NCI-H2196 treated with DMSO at 0.1 percent for 48 hours (cell line): Measurements from ENCODE around the gene SAMD4B.

ENCODE experiments used
- DNase-seq: peaks from one replicate; lab custom pipeline; 2025; ENCODE audit not compliant: unreplicated experiment; lab: John Stamatoyannopoulos, UW

SAMD4B gene

DNA sequence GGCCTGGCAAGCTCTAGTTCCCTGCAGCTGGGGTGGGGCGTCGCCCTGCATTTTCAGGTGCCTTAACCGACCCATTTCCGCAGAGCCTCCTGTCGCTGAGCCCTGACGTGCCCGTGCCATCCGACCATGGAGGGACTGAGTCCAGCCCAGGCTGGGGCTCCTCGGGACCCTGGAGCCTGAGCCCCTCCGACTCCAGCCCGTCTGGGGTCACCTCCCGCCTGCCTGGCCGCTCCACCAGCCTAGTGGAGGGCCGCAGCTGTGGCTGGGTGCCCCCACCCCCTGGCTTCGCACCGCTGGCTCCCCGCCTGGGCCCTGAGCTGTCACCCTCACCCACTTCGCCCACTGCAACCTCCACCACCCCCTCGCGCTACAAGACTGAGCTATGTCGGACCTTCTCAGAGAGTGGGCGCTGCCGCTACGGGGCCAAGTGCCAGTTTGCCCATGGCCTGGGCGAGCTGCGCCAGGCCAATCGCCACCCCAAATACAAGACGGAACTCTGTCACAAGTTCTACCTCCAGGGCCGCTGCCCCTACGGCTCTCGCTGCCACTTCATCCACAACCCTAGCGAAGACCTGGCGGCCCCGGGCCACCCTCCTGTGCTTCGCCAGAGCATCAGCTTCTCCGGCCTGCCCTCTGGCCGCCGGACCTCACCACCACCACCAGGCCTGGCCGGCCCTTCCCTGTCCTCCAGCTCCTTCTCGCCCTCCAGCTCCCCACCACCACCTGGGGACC, 65.6 kb downstream of the SAMD4B start:
- DNase-seq = no peak

DNA sequence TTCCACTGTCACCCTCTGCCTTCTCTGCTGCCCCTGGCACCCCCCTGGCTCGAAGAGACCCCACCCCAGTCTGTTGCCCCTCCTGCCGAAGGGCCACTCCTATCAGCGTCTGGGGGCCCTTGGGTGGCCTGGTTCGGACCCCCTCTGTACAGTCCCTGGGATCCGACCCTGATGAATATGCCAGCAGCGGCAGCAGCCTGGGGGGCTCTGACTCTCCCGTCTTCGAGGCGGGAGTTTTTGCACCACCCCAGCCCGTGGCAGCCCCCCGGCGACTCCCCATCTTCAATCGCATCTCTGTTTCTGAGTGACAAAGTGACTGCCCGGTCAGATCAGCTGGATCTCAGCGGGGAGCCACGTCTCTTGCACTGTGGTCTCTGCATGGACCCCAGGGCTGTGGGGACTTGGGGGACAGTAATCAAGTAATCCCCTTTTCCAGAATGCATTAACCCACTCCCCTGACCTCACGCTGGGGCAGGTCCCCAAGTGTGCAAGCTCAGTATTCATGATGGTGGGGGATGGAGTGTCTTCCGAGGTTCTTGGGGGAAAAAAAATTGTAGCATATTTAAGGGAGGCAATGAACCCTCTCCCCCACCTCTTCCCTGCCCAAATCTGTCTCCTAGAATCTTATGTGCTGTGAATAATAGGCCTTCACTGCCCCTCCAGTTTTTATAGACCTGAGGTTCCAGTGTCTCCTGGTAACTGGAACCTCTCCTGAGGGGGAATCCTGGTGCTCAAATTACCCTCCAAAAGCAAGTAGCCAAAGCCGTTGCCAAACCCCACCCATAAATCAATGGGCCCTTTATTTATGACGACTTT, 66.4 kb downstream of the SAMD4B start:
- DNase-seq = peak; percentile 26

DNA sequence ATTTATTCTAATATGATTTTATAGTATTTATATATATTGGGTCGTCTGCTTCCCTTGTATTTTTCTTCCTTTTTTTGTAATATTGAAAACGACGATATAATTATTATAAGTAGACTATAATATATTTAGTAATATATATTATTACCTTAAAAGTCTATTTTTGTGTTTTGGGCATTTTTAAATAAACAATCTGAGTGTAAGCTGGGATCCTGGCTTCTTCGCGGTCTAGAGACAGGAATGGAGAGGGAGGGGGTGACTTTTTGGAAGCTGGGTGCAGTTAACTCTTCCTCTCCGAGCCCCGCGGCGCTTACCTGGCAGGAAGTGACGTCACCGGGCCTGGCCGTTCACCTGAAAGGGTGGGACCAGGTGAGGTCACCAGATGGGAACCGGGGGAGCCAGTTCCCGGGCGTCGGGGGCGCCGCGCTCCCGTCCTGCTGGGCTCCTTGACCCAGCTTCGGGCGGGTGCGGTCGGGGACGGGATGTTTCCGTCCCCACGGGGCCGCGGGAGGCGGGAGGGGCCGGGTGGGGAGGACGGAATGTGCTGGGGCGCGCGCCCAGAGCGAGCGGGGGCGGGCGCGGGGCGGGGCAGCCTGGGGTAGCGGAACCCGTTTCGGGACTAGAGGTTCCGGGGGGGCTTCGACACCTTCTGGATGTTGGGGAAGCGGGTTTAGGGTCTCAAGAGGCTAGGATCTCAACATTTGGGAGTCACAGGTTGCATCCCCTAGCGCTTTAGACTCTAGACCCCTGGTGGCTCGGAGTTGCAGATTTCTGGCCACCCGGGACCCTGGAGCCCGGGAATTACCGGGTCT, 67.2 kb downstream of the SAMD4B start:
- peak; percentile 86 for DNase-seq

DNA sequence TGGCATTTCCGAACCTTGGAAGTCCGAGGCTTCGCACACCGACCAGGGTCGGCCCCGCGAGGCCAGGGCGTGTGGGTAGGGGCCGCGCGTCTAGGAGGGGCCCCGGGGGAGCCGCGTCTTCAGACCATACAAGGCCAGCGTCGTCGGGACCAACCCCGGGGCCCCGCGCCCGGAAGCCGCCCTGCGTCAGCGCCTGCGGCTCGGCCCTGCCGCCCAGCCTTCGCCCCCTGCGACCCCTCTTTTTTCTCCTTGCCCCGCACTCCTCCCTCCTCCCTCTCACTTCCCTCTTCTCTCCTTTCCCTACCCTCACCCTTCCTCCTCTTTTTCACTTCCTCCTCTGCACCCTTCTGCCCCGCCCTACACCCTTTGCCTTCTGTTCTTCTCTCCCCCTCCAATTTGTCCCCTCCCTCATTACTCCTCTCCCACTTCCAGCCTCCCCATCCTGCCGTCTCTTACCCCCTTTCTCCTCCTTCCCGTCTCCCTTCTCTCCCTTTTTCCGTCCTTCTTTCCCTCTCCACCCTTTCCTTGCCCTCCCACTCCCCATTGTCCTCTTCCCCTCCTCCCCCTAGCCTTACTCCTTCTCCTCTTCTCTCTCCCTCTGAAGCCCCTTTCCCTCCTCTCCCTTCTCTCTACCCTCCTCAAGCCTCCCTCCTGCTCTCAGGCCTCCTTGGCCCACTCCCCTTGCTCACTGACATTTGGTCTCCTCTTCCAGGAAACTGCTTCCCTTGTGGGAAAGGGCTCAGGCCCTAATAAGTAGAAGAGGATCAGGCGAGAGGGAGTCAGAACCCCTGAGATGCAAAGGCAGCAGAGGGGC, 68.0 kb downstream of the SAMD4B start:
- DNase-seq = no peak

DNA sequence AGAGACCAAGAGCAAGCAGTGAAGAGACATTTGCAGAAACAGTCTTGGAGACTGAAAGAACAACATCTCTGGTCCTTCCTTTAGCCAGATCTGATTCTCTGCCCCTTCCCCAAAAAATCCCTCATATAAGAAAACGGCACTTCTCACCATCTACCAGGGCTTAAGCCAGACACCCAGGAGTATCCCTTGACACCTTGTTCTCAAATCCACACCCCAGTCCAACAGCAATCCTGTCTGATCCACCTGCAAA, 68.5 kb downstream of the SAMD4B start:
- DNase-seq = no peak

DNA sequence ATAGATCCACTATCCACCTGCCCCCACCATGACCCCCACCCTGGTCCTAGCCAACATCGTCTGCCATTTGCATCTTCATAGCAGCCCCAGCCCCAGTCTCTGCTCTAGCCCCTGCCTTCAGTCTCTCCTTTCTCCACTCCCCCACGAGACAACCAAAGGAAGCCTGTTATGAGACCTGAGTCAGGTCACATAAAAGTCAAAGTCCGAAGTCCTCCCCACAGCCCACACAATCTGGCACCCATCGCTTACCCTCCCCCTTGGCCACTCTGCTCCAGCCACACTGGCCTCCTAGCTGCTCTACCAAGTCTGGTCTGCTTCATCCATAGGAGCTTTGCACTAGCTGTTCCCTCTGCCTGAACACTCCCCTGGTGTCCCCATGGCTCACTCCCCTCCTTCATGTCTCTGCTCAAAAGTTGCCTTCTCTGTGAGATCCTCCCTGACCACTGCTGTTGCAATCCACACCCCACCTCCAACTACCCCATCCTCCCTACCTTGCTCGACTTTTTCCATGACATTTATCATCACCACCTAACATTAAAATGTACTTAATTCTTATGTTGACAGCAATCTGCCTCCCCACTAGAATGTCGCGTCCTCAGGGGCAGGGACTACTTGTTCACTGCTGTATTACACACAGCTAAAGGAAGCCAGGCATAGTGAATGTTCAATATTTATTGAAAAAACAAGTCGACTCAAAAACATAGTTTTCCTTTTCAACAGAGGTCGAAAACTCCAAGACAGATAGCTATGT, 69.0 kb downstream of the SAMD4B start:
- DNase-seq = no peak

DNA sequence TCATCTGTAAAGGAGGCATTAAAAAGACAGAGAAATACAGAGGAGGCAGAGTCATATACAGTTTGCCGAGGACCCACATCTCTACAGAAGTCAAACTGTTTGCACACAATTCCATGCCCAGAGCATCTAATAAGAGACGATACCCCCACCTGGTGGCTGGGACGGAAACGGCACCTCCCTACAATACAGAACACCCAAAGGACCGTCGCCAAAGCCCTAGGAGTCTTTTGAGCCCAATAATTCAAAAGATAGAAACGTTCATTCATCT, 69.5 kb downstream of the SAMD4B start:
- peak; percentile 89 for DNase-seq

DNA sequence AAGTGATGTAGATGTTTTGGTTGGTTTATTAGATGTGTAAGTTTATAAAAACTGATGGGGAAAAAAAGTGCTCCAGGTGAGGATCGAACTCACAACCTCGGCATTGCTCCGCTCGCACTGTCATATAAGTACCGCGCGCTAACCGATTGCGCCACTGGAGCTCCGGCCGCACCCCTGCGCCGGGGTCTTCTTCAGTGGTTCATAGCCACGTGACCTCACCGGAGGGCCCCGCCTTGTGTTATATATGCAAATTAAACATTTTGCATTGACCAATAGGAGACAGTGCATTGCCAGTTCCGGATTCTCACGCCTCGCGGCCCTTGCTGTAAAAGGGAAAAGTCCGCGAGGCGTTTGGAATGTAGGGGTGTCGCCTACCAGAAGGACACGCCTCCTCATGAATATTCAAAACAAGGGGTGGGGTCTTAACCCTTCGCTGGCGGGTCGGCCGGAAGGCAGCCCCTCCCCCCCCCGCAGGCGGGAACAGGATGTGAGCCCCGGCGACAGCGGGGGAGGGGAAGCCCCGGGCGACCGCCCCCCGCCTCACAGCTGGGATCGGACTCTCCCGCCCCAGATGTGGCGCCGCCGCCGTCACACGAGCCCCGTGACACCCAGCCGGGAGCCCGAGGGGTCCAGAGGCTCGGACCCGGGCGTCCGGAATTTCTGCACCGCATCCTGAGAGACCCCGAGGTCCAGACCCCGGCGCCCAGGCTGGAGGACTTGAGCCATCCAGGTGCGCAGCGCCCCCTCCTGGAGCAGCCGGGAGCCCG, 70.1 kb downstream of the SAMD4B start, which contains the start of gene PLEKHG2:
PLEKHG2 (plus strand) TSS at position 570 of the 767 bp plus-strand sequence. CDS start 1,418 bp downstream, outside the sequence.
- DNase-seq = peak; percentile 97

DNA sequence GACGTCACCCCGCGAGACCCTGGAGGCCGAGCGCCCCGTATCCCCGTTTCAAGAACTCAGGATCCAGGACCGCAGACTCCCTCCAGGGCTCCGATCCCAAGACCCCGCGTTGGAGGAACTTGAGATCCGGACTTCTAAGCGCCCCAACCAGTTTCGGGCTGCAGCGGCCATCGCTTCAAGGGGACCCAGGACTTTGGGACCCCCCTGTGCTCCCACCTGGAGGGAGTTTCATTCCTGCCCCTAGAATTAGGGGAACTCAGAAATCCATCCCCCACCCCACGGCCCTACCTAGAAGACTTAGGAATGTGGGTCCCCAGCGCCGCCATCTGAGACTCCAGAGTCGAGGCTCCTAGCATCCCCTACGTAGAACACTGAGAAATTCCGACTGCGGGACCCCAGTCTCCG, 70.6 kb downstream of the SAMD4B start:
- no peak for DNase-seq

DNA sequence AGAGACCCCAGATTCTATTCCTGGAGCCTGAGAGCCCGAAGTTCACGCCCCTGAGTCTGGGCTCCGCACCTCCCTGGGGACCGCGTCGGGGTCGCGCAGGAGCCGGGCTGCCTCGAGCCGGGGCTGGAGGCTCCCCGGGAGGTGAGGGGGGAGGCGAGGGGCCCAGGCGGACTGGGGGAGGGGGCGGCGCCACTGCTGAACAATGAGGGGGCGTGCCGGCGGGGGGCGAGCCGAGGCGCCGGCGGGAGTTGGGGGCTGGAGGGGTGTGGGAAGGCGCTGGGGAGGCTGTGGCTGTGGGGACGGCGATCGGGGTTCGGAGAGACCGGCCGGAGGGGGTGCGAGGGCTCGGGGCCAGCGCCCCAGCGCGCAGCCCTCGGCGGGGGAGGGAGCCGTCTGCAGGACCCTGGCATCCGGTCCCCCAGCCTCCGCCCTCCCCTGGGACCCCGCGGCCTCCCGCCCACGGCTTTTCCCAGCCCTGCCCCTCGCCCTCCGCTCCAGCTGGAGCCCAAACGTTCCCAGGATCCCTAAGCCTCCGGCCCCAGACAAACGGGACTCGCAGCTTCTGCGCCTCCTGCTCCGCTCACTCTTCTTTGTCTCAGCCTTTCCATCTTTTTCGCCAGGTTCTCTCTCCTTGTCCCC, 71.2 kb downstream of the SAMD4B start:
- DNase-seq = no peak

DNA sequence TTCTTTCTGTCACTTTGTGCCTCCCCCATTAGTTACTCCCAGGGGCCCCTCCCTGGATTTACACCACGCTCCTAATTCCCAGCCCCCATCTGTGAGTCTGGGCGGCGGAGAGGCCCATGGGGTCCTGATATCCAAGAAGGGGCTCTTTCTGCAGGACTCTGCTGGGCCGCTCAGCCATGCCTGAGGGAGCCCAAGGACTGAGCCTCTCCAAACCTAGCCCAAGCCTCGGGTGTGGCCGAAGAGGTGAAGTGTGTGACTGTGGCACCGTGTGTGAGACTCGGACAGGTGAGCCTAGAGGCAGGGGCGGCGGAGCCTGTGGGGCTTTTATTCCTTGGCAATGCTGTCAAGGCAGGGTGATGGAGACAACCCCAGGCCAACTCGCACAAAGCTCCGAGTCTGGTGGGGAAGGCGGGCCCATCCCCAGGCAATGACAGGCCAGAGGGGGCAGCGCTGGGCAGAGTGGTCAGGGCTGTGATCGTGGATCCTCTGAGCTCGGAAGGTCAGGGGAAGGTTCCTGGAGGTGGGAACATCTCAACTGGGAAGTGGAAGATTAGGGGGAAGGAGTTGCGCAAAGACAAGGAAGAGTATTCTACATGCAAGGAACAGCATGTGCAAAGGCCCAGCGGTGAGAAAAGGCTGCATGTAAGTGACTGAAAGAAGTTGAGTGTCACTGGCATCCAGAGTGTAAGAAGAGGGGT, 71.8 kb downstream of the SAMD4B start:
- DNase-seq = no peak

DNA sequence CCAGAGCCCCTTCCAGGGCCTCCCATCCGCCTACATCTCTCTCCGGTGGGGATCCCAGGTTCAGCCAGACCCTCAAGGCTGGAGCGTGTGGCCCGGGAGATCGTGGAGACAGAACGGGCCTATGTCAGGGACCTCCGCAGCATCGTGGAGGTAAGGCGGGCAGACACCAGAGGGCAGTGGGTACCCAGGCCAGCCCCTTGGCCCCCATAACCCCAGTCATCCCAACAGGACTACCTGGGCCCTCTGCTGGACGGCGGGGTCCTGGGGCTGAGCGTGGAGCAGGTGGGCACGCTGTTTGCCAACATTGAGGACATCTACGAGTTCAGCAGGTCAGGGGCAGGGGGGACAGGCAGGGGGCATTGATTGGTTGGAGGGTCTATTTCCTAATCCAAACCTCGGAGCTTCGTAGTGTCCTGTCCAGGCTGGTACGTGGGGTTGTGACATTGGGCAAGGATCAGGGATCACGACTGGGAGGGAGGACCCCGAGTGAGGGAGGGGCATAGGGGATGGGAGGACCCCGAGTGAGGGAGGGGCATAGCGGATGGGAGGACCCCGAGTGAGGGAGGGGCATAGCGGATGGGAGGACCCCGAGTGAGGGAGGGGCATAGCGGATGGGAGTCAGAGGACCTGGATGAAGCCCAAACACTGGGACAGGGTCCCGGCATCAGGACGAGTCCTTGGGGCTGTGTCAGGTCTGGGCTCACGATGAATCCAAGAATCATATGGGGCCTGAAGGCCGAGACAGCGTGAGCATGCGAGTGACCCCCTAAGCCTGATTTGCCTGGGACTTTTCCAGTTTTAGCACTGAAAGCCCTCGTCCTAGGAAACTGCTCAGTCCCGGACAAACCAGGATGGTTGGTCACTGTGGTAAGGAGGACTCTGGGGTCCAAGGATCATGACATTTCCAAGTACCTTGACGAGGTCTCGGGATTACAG, 73.2 kb downstream of the SAMD4B start:
- no peak for DNase-seq

DNA sequence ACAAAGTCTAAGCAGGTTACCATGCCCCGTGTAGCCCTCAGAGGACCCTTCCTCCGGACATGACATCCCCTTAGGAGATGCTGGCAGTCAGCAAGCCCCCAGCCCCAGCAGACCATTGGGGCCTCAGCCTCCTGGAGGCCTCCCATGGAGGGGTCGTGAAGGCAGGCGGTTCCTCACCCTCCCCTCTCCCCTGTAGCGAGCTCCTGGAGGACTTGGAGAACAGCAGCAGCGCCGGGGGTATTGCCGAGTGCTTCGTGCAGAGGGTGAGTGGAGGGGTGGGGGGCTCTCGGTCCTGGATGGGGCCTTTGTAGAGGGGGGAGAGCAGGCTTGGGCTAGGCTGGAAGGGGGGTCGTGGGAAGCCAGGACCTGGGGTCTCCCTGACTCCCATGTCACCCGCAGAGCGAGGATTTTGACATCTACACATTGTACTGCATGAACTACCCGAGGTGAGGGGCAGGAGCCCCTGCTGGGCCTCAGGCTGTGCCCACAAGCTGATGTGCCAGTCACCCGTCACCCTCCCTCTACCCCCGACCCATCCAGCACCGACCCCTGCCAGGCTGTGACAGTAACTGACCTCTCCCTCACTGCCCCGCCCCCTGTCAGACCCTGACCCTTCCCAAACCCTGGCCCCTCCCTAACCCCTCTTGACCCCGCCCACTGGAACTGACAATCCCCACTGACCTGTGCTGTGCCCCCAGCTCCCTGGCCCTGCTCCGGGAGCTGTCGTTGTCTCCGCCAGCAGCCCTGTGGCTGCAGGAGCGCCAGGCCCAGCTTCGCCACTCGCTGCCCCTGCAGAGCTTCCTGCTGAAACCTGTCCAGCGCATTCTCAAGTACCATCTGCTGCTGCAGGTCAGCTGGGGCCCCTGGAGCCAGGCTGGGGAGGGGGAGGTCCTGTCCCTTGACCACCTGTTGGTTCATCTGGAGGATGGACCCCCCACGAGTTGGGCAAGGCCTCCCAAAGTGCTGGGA, 74.2 kb downstream of the SAMD4B start:
- DNase-seq = no peak

DNA sequence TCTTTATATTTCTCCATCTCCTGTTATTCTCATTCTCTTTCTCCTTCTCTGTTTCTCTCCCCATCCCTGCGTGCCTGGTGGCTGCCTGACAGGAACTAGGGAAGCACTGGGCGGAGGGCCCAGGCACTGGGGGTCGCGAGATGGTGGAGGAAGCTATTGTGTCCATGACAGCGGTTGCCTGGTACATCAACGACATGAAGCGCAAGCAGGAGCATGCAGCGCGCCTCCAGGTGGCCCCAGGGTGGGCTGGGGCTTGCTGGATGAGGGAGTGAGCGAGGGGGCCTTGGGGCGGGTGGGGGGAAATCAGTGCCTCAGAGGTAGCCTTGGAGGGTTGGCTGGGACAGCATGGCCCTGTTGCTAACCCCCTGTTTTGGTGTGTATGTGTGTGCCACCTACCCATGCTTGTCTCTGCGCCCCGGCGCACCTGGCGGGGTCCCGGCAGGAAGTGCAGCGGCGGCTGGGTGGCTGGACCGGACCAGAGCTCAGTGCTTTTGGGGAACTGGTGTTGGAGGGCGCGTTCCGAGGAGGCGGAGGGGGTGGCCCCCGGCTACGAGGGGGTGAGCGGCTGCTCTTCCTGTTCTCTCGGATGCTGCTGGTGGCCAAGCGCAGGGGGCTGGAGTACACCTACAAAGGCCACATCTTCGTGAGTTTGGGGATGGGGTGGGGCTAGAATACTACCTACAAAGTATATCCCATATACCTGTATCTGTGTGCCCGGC, 75.4 kb downstream of the SAMD4B start:
- DNase-seq = no peak

DNA sequence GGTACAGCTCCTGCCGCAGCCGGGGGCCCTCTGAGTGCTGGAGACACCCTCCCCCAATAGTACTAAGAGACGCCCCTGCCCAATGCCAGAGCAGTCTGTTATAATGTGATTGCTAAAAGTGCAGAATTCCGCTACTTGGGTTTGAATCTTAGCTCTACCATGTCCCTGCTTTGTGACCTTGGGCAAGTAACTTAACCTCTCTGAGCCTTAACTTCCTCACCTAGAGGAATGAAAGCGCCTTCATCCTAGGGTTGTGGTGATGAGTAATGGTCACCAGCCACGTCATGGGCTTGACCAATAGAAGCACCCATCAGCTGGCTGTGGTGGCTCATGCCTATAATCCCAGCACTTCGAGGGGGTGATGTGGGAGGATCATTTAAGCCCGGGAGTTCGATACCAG, 76.8 kb downstream of the SAMD4B start:
- DNase-seq = no peak

DNA sequence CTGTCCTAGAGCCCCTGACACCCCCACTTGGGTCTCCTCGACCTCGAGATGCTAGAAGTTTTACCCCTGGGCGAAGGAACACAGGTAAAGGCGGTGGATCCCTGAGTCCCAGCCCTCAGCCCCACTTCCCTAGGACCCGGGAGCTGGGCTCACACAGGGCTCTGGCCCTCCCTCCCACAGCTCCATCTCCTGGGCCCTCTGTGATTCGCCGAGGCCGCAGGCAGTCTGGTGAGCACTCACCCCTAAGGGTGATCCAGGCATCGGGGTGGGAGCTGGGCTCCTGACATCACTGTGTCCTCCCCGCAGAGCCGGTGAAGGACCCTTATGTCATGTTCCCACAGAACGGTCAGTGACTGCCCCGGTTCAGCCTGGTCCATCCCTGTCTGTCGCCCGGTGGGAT, 78.5 kb downstream of the SAMD4B start:
- DNase-seq = no peak
